Activated CD4-positive, alpha-beta memory T cell treated with anti-CD3 and anti-CD28 coated beads for 36 hours (primary cell): ENCODE results near the gene KAZN. TPM values are rescaled to one million over a fixed set of nuclear protein-coding genes. Genes with fewer than 3 reads are reported as not detected.

Source experiments
- CTCF ChIA-PET: fragments of 350-600 bp; sonication (Branson Sonifier 250); formaldehyde crosslinking; loops from one replicate; lab custom pipeline; 2021; ENCODE audit warnings: antibody characterized with exemption, inconsistent platforms; lab: Charles Lee
- POLR2A ChIA-PET: fragments of 350-600 bp; sonication (Branson Sonifier 250); formaldehyde crosslinking; loops from one replicate; lab custom pipeline; 2021; ENCODE audit warnings: antibody characterized with exemption; lab: Charles Lee
- DNase-seq: peaks from one replicate; pipeline ENCODE4 v3.0.0-alpha.2; 2020
- H3K27ac Mint-ChIP-seq: one replicate; pipeline ENCODE4 v1.8.0; 2021; ENCODE audit warnings: mixed read lengths
- H3K27me3 Mint-ChIP-seq: one replicate; pipeline ENCODE4 v1.8.0; 2021; ENCODE audit warnings: mixed read lengths
- H3K36me3 Mint-ChIP-seq: one replicate; pipeline ENCODE4 v1.8.0; 2021; ENCODE audit warnings: mixed read lengths
- H3K4me1 Mint-ChIP-seq: one replicate; pipeline ENCODE4 v1.8.0; 2021; ENCODE audit warnings: low read depth, mixed read lengths
- H3K4me3 Mint-ChIP-seq: one replicate; pipeline ENCODE4 v1.8.0; 2021; ENCODE audit warnings: mild to moderate bottlenecking, mixed read lengths
- H3K9me3 Mint-ChIP-seq: one replicate; pipeline ENCODE4 v1.8.0; 2021; ENCODE audit warnings: mixed read lengths
- intact Hi-C: fragments of 100-400 bp; cut with micrococcal nuclease; formaldehyde crosslinking; loops from one replicate; pipeline ENCODE4 v1.15.1; 2023
- total RNA-seq, 2 experiments: library from RNA; stranded (reverse); gene quantifications; one replicate each; pipeline ENCODE4 v1.2.3, GENCODE V29; 2021

The KAZN gene
- total RNA-seq, 2 experiments from 2014 or later: 0.31 to 0.33 TPM

- peaks cover 3% of the 10 kb centered on the region for H3K9me3 Mint-ChIP-seq
- H3K36me3 Mint-ChIP-seq: no peaks in the 10 kb centered on the region
- POLR2A ChIA-PET: no interaction called here
- no peaks in the 10 kb centered on the region for H3K4me1 Mint-ChIP-seq
- no peak overlapping the region for H3K27ac Mint-ChIP-seq
- no peak overlapping the region for H3K4me3 Mint-ChIP-seq
- CTCF ChIA-PET: no interaction called here
- DNase-seq: no peak
- H3K27me3 Mint-ChIP-seq: no peaks in the 10 kb centered on the region
- intact Hi-C loops: no loop called here
These were observed 216.8 kb downstream of the KAZN start for GRCh38 chr1:14815175-14815877.

- ChIA-PET POLR2A (no interaction called here), CTCF (interaction anchor here (0.6 kb wide), 1 partner anchor 588 kb away, joined by 3 read pairs; no protein-coding TSS in a partner anchor)
- no peak for DNase-seq
- no peaks in the 10 kb centered on the region for H3K4me1 Mint-ChIP-seq
- peaks cover 3% of the 10 kb centered on the region for H3K9me3 Mint-ChIP-seq
- no peak overlapping the region for H3K4me3 Mint-ChIP-seq
- no peaks in the 10 kb centered on the region for H3K36me3 Mint-ChIP-seq
- intact Hi-C loops: no loop called here
- no peaks in the 10 kb centered on the region for H3K27me3 Mint-ChIP-seq
- H3K27ac Mint-ChIP-seq: no peak overlapping the region
These were observed 219.0 kb downstream of the KAZN start for GRCh38 chr1:14817223-14818170.

- ChIA-PET CTCF (no interaction called here), POLR2A (no interaction called here)
- Mint-ChIP-seq H3K27ac (no peak overlapping the region), H3K27me3 (no peaks in the 10 kb centered on the region), H3K9me3 (no peaks in the 10 kb centered on the region), H3K4me3 (no peak overlapping the region), H3K36me3 (no peaks in the 10 kb centered on the region), H3K4me1 (no peaks in the 10 kb centered on the region)
- DNase-seq: no peak
- intact Hi-C loops: no loop called here
These were observed 222.0 kb downstream of the KAZN start for GRCh38 chr1:14820295-14821085.

GRCh38 chr1:14822493-14822892 lies 224.0 kb downstream of the KAZN start:
- H3K4me3 Mint-ChIP-seq: no peak overlapping the region
- no peaks in the 10 kb centered on the region for H3K27me3 Mint-ChIP-seq
- no peak for DNase-seq
- POLR2A ChIA-PET: no interaction called here
- no peaks in the 10 kb centered on the region for H3K36me3 Mint-ChIP-seq
- no peaks in the 10 kb centered on the region for H3K4me1 Mint-ChIP-seq
- no peak overlapping the region for H3K27ac Mint-ChIP-seq
- no peaks in the 10 kb centered on the region for H3K9me3 Mint-ChIP-seq
- intact Hi-C loops: no loop called here
- CTCF ChIA-PET: no interaction called here

GRCh38 chr1:14822996-14823395 lies 224.5 kb downstream of the KAZN start:
- Mint-ChIP-seq H3K9me3 (no peaks in the 10 kb centered on the region), H3K4me1 (no peaks in the 10 kb centered on the region), H3K27me3 (no peaks in the 10 kb centered on the region), H3K27ac (no peak overlapping the region), H3K36me3 (no peaks in the 10 kb centered on the region), H3K4me3 (no peak overlapping the region)
- ChIA-PET POLR2A (no interaction called here), CTCF (no interaction called here)
- intact Hi-C loops: no loop called here
- no peak for DNase-seq

GRCh38 chr1:14824314-14824915 lies 225.9 kb downstream of the KAZN start:
- intact Hi-C loops: no loop called here
- no peak overlapping the region for H3K27ac Mint-ChIP-seq
- H3K9me3 Mint-ChIP-seq: no peaks in the 10 kb centered on the region
- CTCF ChIA-PET: no interaction called here
- POLR2A ChIA-PET: no interaction called here
- no peak for DNase-seq
- peaks cover 3% of the 10 kb centered on the region for H3K27me3 Mint-ChIP-seq
- no peak overlapping the region for H3K4me3 Mint-ChIP-seq
- no peaks in the 10 kb centered on the region for H3K36me3 Mint-ChIP-seq
- H3K4me1 Mint-ChIP-seq: no peaks in the 10 kb centered on the region

- Mint-ChIP-seq H3K4me1 (no peaks in the 10 kb centered on the region), H3K27ac (no peak overlapping the region), H3K4me3 (no peak overlapping the region), H3K27me3 (peaks cover 3% of the 10 kb centered on the region), H3K9me3 (no peaks in the 10 kb centered on the region), H3K36me3 (no peaks in the 10 kb centered on the region)
- no peak for DNase-seq
- POLR2A ChIA-PET: no interaction called here
- intact Hi-C loops: no loop called here
- CTCF ChIA-PET: no interaction called here
These were observed 226.9 kb downstream of the KAZN start for GRCh38 chr1:14825396-14825795.

GRCh38 chr1:14826172-14826636 lies 227.7 kb downstream of the KAZN start:
- no peaks in the 10 kb centered on the region for H3K9me3 Mint-ChIP-seq
- intact Hi-C loops: no loop called here
- ChIA-PET POLR2A (no interaction called here), CTCF (no interaction called here)
- H3K4me1 Mint-ChIP-seq: no peaks in the 10 kb centered on the region
- no peak overlapping the region for H3K4me3 Mint-ChIP-seq
- H3K27me3 Mint-ChIP-seq: peaks cover 3% of the 10 kb centered on the region
- H3K36me3 Mint-ChIP-seq: no peaks in the 10 kb centered on the region
- H3K27ac Mint-ChIP-seq: no peak overlapping the region
- DNase-seq: no peak

GRCh38 chr1:14826731-14827326 lies 228.3 kb downstream of the KAZN start:
- H3K4me3 Mint-ChIP-seq: no peak overlapping the region
- H3K27me3 Mint-ChIP-seq: peaks cover 3% of the 10 kb centered on the region
- no peaks in the 10 kb centered on the region for H3K4me1 Mint-ChIP-seq
- POLR2A ChIA-PET: no interaction called here
- no peak for DNase-seq
- no peaks in the 10 kb centered on the region for H3K9me3 Mint-ChIP-seq
- CTCF ChIA-PET: no interaction called here
- intact Hi-C loops: no loop called here
- no peak overlapping the region for H3K27ac Mint-ChIP-seq
- H3K36me3 Mint-ChIP-seq: no peaks in the 10 kb centered on the region

- H3K4me3 Mint-ChIP-seq: no peak overlapping the region
- no peaks in the 10 kb centered on the region for H3K4me1 Mint-ChIP-seq
- no peak for DNase-seq
- POLR2A ChIA-PET: no interaction called here
- no peaks in the 10 kb centered on the region for H3K36me3 Mint-ChIP-seq
- peaks cover 6% of the 10 kb centered on the region for H3K27me3 Mint-ChIP-seq
- intact Hi-C loops: no loop called here
- CTCF ChIA-PET: no interaction called here
- no peak overlapping the region for H3K27ac Mint-ChIP-seq
- no peaks in the 10 kb centered on the region for H3K9me3 Mint-ChIP-seq
These were observed 229.4 kb downstream of the KAZN start for GRCh38 chr1:14827870-14828269.

- H3K27ac Mint-ChIP-seq: no peak overlapping the region
- no peak for DNase-seq
- ChIA-PET POLR2A (no interaction called here), CTCF (no interaction called here)
- intact Hi-C loops: no loop called here
- no peaks in the 10 kb centered on the region for H3K4me1 Mint-ChIP-seq
- H3K27me3 Mint-ChIP-seq: peaks cover 6% of the 10 kb centered on the region
- H3K9me3 Mint-ChIP-seq: no peaks in the 10 kb centered on the region
- no peaks in the 10 kb centered on the region for H3K36me3 Mint-ChIP-seq
- H3K4me3 Mint-ChIP-seq: no peak overlapping the region
These were observed 230.2 kb downstream of the KAZN start for GRCh38 chr1:14828665-14829064.
